ENCODE data around the gene KRT74.

Gene KRT74

GRCh38 chr12:52521175-52521567, 52.5 kb downstream of the KRT74 start:
- no peak for DNase-seq (ENCODE audit: low read depth in 3 of 3)

- no peak for DNase-seq (ENCODE audit: low read depth in 3 of 3)
Observed at GRCh38 chr12:52519826-52520662, 53.6 kb downstream of the KRT74 start, which contains the start of gene KRT5. KRT5 (minus strand) TSS chr12:52520394; CDS start chr12:52520296, 98 bp downstream.

GRCh38 chr12:52519387-52519703, 54.3 kb downstream of the KRT74 start:
- no peak for DNase-seq (ENCODE audit: low read depth in 3 of 3)

GRCh38 chr12:52518574-52519386, 54.9 kb downstream of the KRT74 start:
- DNase-seq (ENCODE audit: low read depth in 3 of 3): no peak

- DNase-seq (ENCODE audit: low read depth in 3 of 3): no peak
Observed at GRCh38 chr12:52517888-52518287, 55.8 kb downstream of the KRT74 start.

- no peak for DNase-seq (ENCODE audit: low read depth in 3 of 3)
Observed at GRCh38 chr12:52517005-52517835, 56.4 kb downstream of the KRT74 start.

GRCh38 chr12:52515927-52516831, 57.5 kb downstream of the KRT74 start:
- DNase-seq (ENCODE audit: low read depth in 3 of 3): no peak
